SHP77 (cell line): ENCODE data around the gene SLC41A3.
A peak's percentile ranks its signal among the peaks of the same experiment; 100 is the strongest.

Experiments used
- DNase-seq, 2 experiments: peaks; one replicate each; lab custom pipeline; 2025; lab: John Stamatoyannopoulos, UW

The SLC41A3 gene

GRCh38 chr3:126083913-126084767, at the start of gene SLC41A3:
Gene SLC41A3, minus strand, starts transcription at chr3:126084124. Its CDS starts 15,905 bp downstream, at chr3:126068219.
- peak; percentile 56 to 71 for DNase-seq

GRCh38 chr3:126133606-126134005, 49.7 kb upstream of the SLC41A3 start:
- no peak for DNase-seq

DNA sequence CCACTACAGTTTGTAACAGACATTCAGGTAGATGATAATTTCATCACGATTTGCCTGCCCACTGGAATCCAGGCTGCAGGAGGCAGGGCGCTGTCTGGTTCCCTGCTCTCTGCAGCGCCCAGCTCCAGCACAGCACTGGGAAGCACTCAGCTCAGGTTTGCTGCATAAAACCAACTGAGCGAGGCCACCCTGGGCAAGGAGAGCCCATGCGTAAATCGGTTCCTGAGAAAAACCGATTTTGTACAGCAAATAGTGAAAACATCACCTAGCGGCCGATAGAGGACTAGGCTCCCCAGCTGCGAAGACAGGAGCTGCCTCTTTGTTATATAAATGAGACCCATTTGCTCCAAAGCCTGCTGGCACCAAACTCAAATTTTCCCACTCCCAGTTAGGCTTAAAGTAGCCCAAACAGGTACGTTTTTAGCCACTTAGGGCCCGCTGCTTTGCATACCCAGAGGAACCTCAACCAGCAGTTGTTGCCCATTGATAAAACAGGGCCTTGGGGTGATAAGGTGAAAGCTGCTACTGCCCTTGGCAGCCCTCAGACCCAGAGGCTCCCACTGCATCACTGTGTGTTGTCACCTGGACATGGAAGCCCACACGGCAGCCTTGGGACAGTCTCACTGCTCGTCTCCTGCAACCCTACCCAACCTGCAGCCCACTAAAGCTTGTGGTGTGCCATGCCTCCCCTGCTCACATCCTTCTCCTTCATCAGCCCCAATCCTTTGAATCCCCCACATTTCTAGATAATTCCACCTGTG, 49.0 kb upstream of the SLC41A3 start:
- DNase-seq: peak; percentile 22 to 56

DNA sequence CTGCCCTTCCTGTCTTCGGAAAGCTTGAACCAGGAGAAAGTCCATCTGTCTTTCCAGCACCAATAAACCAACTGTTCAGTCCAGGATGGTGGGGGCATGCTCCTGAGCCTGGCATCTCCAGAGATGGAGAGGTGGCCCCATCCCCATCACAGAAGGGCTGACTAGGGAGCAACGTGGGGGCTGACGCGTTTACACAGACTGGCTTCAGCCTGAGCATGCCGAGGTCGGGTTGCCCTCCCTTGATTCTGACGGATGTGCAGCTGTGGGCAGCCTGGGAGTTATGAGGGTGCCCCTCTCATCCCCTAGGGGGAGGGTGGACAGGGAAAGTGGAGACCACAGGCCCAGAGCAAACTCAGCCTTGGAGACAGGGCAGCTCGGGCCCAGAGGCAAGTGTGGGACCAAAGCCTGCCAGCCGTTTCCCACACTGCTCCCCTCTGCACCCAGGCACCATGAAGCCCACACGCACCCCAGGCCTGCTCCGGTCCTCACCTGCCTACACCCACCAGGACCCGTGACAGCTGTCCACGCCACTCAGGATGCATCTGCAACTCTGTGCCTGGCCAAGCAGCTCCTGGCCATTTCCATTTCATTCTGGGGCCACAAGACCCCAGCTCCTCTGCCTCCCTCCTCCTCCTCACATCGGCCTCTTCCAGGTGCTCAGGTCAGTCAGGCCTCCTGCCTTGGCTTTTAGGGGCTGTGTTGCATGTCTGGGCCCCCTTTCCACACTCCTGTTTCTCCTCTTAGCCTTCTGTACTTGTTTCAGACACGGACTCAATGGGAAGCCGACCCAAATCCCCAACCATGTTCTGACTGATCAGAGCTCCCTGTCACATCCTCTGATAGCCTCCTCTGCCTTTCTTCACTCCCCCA, 48.2 kb upstream of the SLC41A3 start:
- no peak for DNase-seq

- no peak for DNase-seq
Measured at GRCh38 chr3:126130981-126131745, 47.2 kb upstream of the SLC41A3 start.

DNA sequence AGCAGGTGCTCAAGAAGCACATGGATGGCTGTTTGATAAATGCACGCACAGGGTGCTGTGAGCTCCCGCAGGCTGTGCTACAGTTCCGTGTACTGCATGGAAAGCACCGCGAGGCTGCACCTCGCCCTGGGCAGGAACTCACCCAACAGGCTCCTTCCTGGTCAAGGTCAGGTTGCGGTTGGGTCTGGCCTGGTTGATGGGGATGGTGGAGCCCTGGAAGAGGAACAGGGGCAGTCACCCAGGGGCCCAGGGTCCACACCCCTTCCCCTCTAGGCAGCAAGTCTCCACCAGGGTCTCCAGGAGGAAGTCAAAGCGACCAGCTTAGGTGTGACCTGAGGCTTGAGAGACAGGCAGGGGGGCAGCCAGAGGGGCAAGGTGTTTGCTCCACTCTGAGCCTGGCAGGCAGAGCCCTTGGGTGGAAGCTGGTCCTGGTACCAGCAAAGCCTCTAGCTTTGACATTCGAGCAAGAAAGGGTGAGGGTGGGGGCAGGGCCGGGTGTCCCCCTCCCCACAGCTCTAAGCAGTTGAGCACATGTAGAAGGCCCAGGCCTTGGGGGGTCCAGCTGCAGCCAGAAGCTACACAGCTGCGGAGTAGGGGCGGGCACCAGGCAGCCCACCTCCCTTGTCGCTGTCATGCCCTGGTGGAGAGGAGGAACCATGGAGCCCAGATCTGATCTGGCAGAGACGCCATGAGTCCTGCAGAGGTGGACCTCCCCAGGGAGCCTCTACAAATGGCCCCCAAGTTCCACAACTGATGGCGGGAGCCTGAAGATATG, 46.3 kb upstream of the SLC41A3 start:
- no peak for DNase-seq

GRCh38 chr3:126129398-126129891, 45.5 kb upstream of the SLC41A3 start:
- no peak for DNase-seq

GRCh38 chr3:126128504-126129397, 44.8 kb upstream of the SLC41A3 start:
- no peak for DNase-seq

- DNase-seq: no peak
Measured at GRCh38 chr3:126127904-126128303, 44.0 kb upstream of the SLC41A3 start.

- no peak for DNase-seq
Measured at GRCh38 chr3:126127452-126127851, 43.5 kb upstream of the SLC41A3 start.

DNA sequence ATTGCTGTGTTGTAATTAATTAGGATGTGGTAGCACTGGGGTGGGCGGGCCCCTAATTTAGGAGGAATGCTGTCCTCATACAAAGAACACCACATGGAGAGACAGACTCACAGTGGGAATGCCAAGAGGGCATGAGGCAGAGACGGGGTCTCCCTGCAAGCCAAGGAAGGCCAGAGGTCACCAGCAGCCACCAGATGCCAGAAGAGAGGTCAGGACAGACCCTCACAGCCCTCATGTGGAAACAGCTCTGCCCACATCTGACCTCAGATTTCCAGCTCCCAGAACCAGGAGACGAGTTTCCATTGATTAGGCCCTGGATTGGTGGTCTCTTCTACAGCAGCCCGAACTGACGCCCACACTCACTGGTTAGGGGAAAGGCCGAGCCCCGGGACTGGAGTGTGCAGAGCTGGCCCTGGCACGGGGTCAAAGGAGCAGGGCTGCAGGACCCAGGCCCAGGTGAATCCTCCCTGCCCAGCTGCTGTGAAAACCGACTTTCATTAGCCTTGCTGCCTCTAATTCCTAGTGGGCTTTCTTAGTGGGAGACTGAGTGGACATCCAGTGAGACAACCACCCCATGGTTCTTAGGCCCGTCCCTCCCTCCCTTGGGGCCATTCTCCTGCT, 43.0 kb upstream of the SLC41A3 start:
- no peak for DNase-seq

GRCh38 chr3:126126286-126126685, 42.4 kb upstream of the SLC41A3 start:
- no peak for DNase-seq

DNA sequence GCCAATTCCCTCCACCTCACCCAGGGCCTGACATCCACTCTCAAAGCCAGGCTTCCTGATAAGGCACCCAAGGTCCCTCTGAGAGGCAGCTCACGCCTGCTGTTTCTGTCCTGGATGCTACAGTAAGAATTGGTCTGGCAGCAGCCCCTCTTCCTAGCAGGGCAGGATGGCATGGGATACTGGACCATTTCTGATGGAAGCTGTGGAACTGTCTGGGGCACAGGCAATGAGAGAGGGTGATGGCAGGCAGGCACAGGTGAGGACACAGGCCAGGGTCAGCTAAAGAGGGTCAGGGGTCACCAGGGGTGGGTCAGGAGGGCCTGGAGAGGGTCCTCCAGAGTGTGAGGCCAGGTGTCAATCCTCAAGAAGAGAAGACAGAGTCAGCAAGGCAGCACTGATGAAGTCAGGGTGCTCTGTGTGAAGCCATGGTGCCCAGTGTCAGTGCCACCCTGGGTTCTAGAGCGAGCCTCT, 41.9 kb upstream of the SLC41A3 start:
- DNase-seq: no peak

DNA sequence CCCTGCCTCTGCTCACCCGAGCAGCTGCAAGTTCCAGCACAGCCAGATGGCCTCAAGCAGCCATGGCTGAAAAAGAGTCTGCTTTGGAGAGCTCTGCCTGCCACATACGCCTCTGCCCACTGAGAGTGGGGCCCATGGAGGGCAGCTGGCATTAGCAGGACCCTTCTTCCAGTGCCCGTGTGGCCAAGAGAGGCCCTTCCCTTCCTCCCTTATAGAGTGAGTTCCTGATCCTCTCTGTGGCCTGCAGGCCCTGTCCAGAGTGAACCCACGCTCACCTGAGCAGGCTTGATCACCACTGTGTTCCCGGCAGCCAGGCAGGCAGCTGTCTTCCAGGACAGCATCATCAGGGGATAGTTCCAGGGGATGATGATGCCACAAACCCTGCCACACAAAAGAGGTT, 41.4 kb upstream of the SLC41A3 start:
- DNase-seq: no peak

GRCh38 chr3:126124896-126125295, 41.0 kb upstream of the SLC41A3 start:
- DNase-seq: no peak

GRCh38 chr3:126124148-126124868, 40.4 kb upstream of the SLC41A3 start:
- no peak for DNase-seq

GRCh38 chr3:126121632-126122031, 37.7 kb upstream of the SLC41A3 start:
- DNase-seq: no peak

GRCh38 chr3:126121074-126121473, 37.1 kb upstream of the SLC41A3 start:
- DNase-seq: no peak
